GM13977 (cell line): ENCODE results near the gene ABI3.
A peak's percentile ranks its signal among the peaks of the same experiment; 100 is the strongest.

Experiments used
- DNase-seq: peaks from one replicate; pipeline ENCODE4 v3.0.0; 2012; ENCODE audit warnings: low spot score
- in situ Hi-C: fragments of 300-500 bp; cut with MboI; formaldehyde crosslinking; loops from one replicate; pipeline ENCODE4 v1.12.0; 2022; ENCODE audit warnings: low sequenced_read_pairs, low pct_unique_long_range_greater_than_20kb, mixed read lengths, inconsistent platforms; ENCODE audit not compliant: unreplicated experiment
- TF ChIP-seq, protein P1 (sequence below): IDR thresholded peaks from 2 replicates; pipeline ENCODE4 v1.5.1; 2012; ENCODE audit warnings: mild to moderate bottlenecking, control low read depth; ENCODE audit not compliant: insufficient read depth; ENCODE audit errors: extremely low read depth, missing control alignments

Gene ABI3

GRCh38 chr17:49209061-49209571, 1.4 kb upstream of the ABI3 start:
- TF ChIP-seq, protein P1, sequence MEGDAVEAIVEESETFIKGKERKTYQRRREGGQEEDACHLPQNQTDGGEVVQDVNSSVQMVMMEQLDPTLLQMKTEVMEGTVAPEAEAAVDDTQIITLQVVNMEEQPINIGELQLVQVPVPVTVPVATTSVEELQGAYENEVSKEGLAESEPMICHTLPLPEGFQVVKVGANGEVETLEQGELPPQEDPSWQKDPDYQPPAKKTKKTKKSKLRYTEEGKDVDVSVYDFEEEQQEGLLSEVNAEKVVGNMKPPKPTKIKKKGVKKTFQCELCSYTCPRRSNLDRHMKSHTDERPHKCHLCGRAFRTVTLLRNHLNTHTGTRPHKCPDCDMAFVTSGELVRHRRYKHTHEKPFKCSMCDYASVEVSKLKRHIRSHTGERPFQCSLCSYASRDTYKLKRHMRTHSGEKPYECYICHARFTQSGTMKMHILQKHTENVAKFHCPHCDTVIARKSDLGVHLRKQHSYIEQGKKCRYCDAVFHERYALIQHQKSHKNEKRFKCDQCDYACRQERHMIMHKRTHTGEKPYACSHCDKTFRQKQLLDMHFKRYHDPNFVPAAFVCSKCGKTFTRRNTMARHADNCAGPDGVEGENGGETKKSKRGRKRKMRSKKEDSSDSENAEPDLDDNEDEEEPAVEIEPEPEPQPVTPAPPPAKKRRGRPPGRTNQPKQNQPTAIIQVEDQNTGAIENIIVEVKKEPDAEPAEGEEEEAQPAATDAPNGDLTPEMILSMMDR: no peak
- DNase-seq: no peak
- in situ Hi-C loops: no loop called here

DNA sequence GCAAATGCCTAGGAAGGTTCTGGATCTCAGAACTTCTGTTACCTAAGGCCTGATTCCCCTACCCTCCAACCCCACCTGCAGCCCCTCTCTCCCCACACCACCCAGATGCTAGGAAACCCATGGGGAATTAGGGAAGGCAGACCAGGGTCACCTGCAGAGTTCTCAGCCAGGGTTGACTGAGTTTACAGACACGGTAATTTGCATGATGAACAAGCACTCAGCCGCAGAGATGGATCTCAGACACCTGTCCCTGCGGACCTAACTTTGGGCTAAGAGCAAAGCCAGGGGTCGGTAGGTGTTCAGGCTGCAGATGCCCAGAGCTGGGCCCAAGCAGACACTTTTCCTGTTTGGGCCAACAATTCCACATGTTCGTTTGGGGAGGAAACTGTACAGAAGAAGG, 2.9 kb downstream of the ABI3 start:
- TF ChIP-seq, protein P1: no peak
- no peak for DNase-seq
- in situ Hi-C loops: no loop called here

- DNase-seq: no peak
- TF ChIP-seq, protein P1: no peak
- in situ Hi-C loops: no loop called here
Observed at GRCh38 chr17:49213847-49214246, 3.3 kb downstream of the ABI3 start.

GRCh38 chr17:49214676-49215360, 4.3 kb downstream of the ABI3 start:
- TF ChIP-seq, protein P1: no peak
- DNase-seq: peak; percentile 55
- in situ Hi-C loops: no loop called here

GRCh38 chr17:49216482-49216881, 6.0 kb downstream of the ABI3 start:
- TF ChIP-seq, protein P1: no peak
- in situ Hi-C loops: no loop called here
- no peak for DNase-seq

- in situ Hi-C loops: no loop called here
- TF ChIP-seq, protein P1: no peak
- DNase-seq: no peak
Observed at GRCh38 chr17:49216953-49217650, 6.6 kb downstream of the ABI3 start.
